Mesodermal cell (in vitro differentiated cells): ENCODE measurements around the gene CHMP1A.
"Not testable (repeated sequence)": the region's sequence is repeated elsewhere in the genome, so short reads cannot be mapped to it uniquely, and the experiment has no call there.

ENCODE experiments used
- H3K27ac ChIP-seq: 2 replicates; pipeline ENCODE4 v1.7.0; 2013; ENCODE audit warnings: mild to moderate bottlenecking, low read depth, low read length, moderate library complexity; ENCODE audit not compliant: severe bottlenecking
- H3K36me3 ChIP-seq: 2 replicates; pipeline ENCODE4 v1.7.1; 2013; ENCODE audit warnings: mild to moderate bottlenecking, low read length, moderate library complexity; ENCODE audit not compliant: control insufficient read depth, insufficient read depth
- H3K4me1 ChIP-seq: one replicate; pipeline ENCODE4 v1.7.1; 2013; ENCODE audit warnings: mild to moderate bottlenecking, low read length; ENCODE audit not compliant: insufficient read depth, control insufficient read depth, poor library complexity, severe bottlenecking
- H3K4me3 ChIP-seq: 2 replicates; pipeline ENCODE4 v1.7.0; 2013; ENCODE audit warnings: low read length, control low read depth, mild to moderate bottlenecking; ENCODE audit not compliant: insufficient read depth, poor library complexity, severe bottlenecking; ENCODE audit errors: extremely low read depth
- H3K9me3 ChIP-seq: 2 replicates; pipeline ENCODE4 v1.7.1; 2013; ENCODE audit warnings: mild to moderate bottlenecking, low read length, moderate library complexity; ENCODE audit not compliant: control insufficient read depth
- WGBS, 2 experiments: methylation state at CpG; one replicate each; pipeline ENCODE4 v1.1.5; 2013; ENCODE audit warnings: missing lambda C conversion rate in 2 of 2; ENCODE audit not compliant: insufficient coverage in 2 of 2; 5-methylcytosine and 5-hydroxymethylcytosine counted together

CHMP1A gene

DNA sequence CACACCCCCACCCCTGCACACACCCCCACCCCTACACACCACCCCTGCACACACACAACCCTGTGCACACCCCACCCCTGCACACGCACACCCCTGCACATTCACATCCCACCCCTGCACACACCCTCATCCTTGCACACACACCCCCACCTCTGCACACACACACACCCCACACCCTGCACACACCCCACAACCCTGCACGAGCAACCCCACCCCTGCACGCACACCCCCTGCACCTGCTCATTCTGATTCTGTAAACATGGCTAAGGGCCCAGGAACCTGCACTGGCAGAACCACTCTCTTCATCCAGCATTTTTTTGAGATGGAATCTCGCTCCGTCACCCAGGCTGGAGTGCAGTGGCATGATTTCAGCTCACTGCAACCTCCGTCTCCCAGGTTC is 18.1 kb downstream of the CHMP1A start:
- peaks cover 3% of the 10 kb centered on the region for H3K36me3 ChIP-seq
- H3K4me3 ChIP-seq: no peak overlapping the region
- H3K27ac ChIP-seq: no peak overlapping the region
- H3K4me1 ChIP-seq: peaks cover 5% of the 10 kb centered on the region
- 86 to 95% methylated on average over 5 of the region's 6 CpGs for WGBS, 2 experiments
- H3K9me3 ChIP-seq: no peaks in the 10 kb centered on the region

DNA sequence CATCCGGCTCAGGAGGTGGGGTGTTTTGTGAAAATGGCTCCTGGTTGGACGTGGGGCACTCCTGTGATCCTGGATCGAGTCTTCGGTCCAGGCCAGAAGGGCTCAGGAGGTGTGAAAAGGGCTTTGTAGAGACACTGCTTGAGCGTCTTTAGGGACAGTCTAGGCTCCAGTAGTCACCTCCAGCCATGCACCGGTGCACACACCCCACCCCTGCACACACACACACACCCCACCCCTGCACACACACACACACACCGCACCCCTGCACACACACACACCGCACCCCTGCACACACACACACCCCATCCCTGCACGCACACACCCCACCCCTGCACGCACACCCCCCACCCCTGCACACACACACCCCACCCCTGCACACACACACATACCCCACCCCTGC is 19.1 kb downstream of the CHMP1A start:
- Histone ChIP-seq H3K4me3 (no peak overlapping the region), H3K9me3 (no peaks in the 10 kb centered on the region), H3K4me1 (peaks cover 5% of the 10 kb centered on the region), H3K36me3 (no peaks in the 10 kb centered on the region), H3K27ac (no peak overlapping the region)
- 94 to 95% methylated on average over 4 of the region's 10 CpGs for WGBS, 2 experiments

GRCh38 chr16:89637379-89637778 is 20.1 kb downstream of the CHMP1A start:
- peaks cover 5% of the 10 kb centered on the region for H3K4me1 ChIP-seq
- H3K4me3 ChIP-seq: no peak overlapping the region
- WGBS, 2 experiments: 80 to 85% methylated on average over 3 to 10 of the region's 10 CpGs
- no peaks in the 10 kb centered on the region for H3K9me3 ChIP-seq
- H3K27ac ChIP-seq: no peak overlapping the region
- no peaks in the 10 kb centered on the region for H3K36me3 ChIP-seq

GRCh38 chr16:89636663-89637062 is 20.8 kb downstream of the CHMP1A start:
- Histone ChIP-seq H3K4me1 (peaks cover 5% of the 10 kb centered on the region), H3K36me3 (no peaks in the 10 kb centered on the region), H3K4me3 (no peak overlapping the region), H3K9me3 (no peaks in the 10 kb centered on the region), H3K27ac (no peak overlapping the region)
- WGBS, 2 experiments: 86 to 96% methylated on average over 8 to 10 of the region's 12 CpGs

DNA sequence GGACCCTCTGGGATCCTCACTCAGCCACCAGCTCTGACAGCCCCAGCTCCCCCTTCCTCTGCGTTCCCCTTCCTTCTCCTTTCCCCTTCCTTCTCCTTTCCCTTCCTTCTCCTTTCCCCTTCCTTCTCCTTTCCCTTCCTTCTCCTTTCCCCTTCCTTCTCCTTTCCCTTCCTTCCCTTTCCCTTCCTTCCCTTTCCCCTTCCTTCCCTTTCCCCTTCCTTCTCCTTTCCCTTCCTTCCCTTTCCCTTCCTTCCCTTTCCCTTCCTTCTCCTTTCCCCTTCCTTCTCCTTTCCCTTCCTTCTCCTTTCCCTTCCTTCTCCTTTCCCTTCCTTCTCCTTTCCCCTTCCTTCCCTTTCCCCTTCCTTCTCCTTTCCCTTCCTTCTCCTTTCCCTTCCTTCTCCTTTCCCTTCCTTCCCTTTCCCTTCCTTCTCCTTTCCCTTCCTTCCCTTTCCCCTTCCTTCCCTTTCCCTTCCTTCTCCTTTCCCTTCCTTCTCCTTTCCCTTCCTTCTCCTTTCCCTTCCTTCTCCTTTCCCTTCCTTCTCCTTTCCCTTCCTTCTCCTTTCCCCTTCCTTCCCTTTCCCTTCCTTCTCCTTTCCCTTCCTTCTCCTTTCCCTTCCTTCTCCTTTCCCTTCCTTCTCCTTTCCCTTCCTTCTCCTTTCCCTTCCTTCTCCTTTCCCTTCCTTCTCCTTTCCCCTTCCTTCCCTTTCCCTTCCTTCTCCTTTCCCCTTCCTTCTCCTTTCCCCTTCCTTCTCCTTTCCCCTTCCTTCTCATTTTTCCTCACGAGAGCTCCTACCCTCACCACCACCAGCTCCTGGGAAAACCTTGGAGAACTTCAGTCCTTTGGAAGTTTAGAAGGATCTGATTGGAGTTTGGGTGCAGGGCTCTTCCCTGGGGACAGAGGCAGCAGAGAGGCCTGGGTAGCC is 22.8 kb downstream of the CHMP1A start:
- WGBS, 2 experiments: no CpG with 5 or more reads among the region's 2 CpGs
- not testable (repeated sequence) for H3K9me3 ChIP-seq, H3K36me3 ChIP-seq, H3K4me1 ChIP-seq, H3K27ac ChIP-seq, H3K4me3 ChIP-seq

- no peak overlapping the region for H3K27ac ChIP-seq
- H3K9me3 ChIP-seq: no peaks in the 10 kb centered on the region
- no peaks in the 10 kb centered on the region for H3K4me1 ChIP-seq
- WGBS, 2 experiments: 88 to 90% methylated on average over 16 to 19 of the region's 19 CpGs
- H3K4me3 ChIP-seq: no peak overlapping the region
- H3K36me3 ChIP-seq: no peaks in the 10 kb centered on the region
Measured at GRCh38 chr16:89633064-89633631, 24.4 kb downstream of the CHMP1A start.

GRCh38 chr16:89629827-89630610 is 27.5 kb downstream of the CHMP1A start:
- no peak overlapping the region for H3K27ac ChIP-seq
- 93 to 94% methylated on average over 9 to 11 of the region's 17 CpGs for WGBS, 2 experiments
- H3K4me1 ChIP-seq: peaks cover 2% of the 10 kb centered on the region
- H3K9me3 ChIP-seq: no peaks in the 10 kb centered on the region
- no peak overlapping the region for H3K4me3 ChIP-seq
- H3K36me3 ChIP-seq: no peaks in the 10 kb centered on the region

DNA sequence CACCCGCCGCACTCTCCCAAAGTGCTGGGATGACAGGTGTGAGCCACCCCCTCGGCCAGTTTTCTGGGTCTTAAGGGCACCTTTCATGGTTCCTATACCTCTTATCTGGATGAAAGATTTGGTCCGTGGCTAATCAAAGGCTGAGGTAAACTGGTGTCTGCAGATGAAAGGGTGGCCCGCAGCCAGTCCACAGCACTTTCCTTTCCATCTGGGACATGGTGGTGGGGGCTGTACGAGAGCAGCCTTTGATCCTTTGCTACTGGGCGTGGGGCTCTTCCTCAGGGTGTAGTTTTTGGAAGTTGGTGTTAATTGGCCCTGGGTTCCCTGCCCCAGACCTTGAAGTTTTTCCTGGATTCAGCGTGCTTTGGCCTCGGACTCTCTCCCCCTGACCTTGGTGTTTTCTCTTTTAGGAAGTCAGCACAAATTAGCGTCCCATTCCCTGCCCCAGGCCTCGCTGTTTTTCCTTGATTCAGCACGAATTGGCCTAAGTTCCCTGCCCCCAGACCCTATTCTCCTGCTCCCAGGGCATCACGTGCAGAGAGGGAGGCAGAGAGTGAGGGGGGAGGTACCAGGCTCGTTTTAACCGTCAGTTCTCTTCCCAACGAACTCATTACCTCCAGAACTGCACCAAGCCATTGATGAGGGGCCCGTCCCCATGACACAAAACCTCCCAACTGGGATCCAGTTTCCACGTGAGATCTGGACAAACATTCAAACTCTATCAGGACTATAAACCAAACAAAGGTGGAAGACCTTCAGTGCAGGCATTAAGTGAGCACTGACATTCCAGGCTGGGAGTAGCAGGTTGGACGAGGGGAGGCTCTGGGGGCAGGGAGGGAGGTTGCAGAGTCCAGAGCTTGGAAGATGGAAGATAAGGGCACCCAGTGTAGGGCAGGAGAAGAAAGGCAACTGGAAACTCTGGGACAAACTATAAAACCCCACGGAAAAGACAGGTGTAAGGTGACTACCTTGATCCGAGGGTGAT is 32.4 kb downstream of the CHMP1A start:
- WGBS, 2 experiments: 67 to 78% methylated on average over 14 to 19 of the region's 21 CpGs

DNA sequence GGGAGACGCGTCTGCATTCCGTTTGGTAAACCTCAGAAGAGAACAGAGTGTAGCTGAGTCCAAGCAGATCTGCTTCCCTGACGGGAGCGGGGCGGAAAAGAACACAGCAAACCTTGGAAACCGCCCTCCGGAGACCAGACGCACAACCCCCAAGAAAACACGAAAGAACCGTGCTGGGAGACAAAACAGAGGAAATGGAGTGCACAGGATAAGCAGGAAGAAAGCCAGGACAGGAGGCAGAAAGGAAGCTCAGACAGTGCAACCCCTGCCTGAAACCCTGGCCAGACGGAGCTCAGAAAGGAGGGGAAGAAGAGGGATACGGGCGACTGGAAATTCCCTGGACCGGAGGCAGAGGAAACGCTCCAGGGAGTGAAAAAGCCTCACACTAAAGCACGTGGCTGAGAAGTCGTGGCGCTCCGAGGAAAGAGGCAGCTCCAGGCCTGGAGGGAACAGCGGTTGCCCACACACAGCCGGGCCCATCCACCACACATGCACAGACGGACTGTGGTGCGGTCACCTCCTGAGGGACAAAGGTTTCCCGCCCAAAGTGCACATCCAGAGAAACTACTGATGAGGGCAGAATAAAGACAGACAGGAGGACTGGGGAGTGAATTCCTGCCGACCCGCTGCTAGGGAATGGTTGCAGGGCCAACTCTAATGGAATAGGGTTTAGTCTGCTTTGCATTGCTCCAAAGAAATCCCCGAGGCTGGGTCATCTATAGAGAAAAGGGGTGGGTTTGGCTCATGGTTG is 33.8 kb downstream of the CHMP1A start:
- H3K9me3 ChIP-seq: no peaks in the 10 kb centered on the region
- no peaks in the 10 kb centered on the region for H3K36me3 ChIP-seq
- H3K27ac ChIP-seq: no peak overlapping the region
- H3K4me3 ChIP-seq: no peak overlapping the region
- H3K4me1 ChIP-seq: peaks cover 14% of the 10 kb centered on the region
- WGBS, 2 experiments: 63 to 74% methylated on average over 27 to 28 of the region's 28 CpGs

More for the DNA sequence above, 32.4 kb downstream of the CHMP1A start:
- Histone ChIP-seq H3K4me1 (peaks cover 14% of the 10 kb centered on the region), H3K36me3 (no peaks in the 10 kb centered on the region), H3K9me3 (no peaks in the 10 kb centered on the region), H3K27ac (no peak overlapping the region), H3K4me3 (no peak overlapping the region)
